A172 (cell line): ENCODE data around the gene RNF19B. TPM values are rescaled to one million over a fixed set of nuclear protein-coding genes. Genes with fewer than 3 reads are reported as not detected.

Source experiments
- DNase-seq: peaks from one replicate; pipeline ENCODE4 v3.0.0-alpha.2; 2015; ENCODE audit warnings: low spot score
- total RNA-seq: library from RNA; depleted of rRNA; stranded (reverse); fragments of >200 nt; shearing (Covaris generic); gene quantifications from 2 replicates; pipeline ENCODE4 v1.2.3, GENCODE V29; 2014

Gene RNF19B
- total RNA-seq, 1 experiment from 2014 or later: 7.9 TPM

- no peak for DNase-seq
Measured at GRCh38 chr1:32901823-32902534, 62.6 kb downstream of the RNF19B start.

- DNase-seq: no peak
Measured at GRCh38 chr1:32900956-32901822, 63.4 kb downstream of the RNF19B start, which contains the start of gene TMEM54. Gene TMEM54, minus strand, starts transcription at chr1:32901389. Its CDS starts 151 bp downstream, at chr1:32901238.

- no peak for DNase-seq
Measured at GRCh38 chr1:32900371-32900955, 64.1 kb downstream of the RNF19B start.

- no peak for DNase-seq
Measured at GRCh38 chr1:32899586-32900296, 64.9 kb downstream of the RNF19B start.

- no peak for DNase-seq
Measured at GRCh38 chr1:32898958-32899357, 65.7 kb downstream of the RNF19B start.

- no peak for DNase-seq
Measured at GRCh38 chr1:32898056-32898455, 66.6 kb downstream of the RNF19B start.

- no peak for DNase-seq
Measured at GRCh38 chr1:32897082-32898049, 67.2 kb downstream of the RNF19B start.

- DNase-seq: no peak
Measured at GRCh38 chr1:32896451-32896850, 68.2 kb downstream of the RNF19B start.

GRCh38 chr1:32895325-32896215 lies 69.0 kb downstream of the RNF19B start:
- no peak for DNase-seq

- no peak for DNase-seq
Measured at GRCh38 chr1:32894681-32895080, 69.9 kb downstream of the RNF19B start.

GRCh38 chr1:32894019-32894600 lies 70.5 kb downstream of the RNF19B start:
- DNase-seq: no peak

- DNase-seq: no peak
Measured at GRCh38 chr1:32893198-32894018, 71.2 kb downstream of the RNF19B start.

GRCh38 chr1:32892368-32893197 lies 72.0 kb downstream of the RNF19B start:
- no peak for DNase-seq

GRCh38 chr1:32891630-32892029 lies 73.0 kb downstream of the RNF19B start:
- DNase-seq: no peak

- no peak for DNase-seq
Measured at GRCh38 chr1:32891241-32891570, 73.4 kb downstream of the RNF19B start.

- no peak for DNase-seq
Measured at GRCh38 chr1:32890516-32891240, 73.9 kb downstream of the RNF19B start.

- no peak for DNase-seq
Measured at GRCh38 chr1:32889731-32890278, 74.8 kb downstream of the RNF19B start.
